HG02943 (cell line): ENCODE measurements around the gene MAML2.
"Not testable (repeated sequence)": the region's sequence is repeated elsewhere in the genome, so short reads cannot be mapped to it uniquely, and the experiment has no call there.

Source experiments
- ATAC-seq: cut with Tn5 transposase; IDR thresholded peaks from one replicate; pipeline ENCODE4 v1.9.1; 2021; ENCODE audit warnings: mild to moderate bottlenecking, low read depth, moderate library complexity; ENCODE audit not compliant: unreplicated experiment

The MAML2 gene

GRCh38 chr11:96273507-96273906 is 69.5 kb downstream of the MAML2 start:
- no peak for ATAC-seq

GRCh38 chr11:96272529-96273222 is 70.3 kb downstream of the MAML2 start:
- no peak for ATAC-seq

- no peak for ATAC-seq
These were observed 71.2 kb downstream of the MAML2 start for GRCh38 chr11:96271777-96272176.

GRCh38 chr11:96271352-96271751 is 71.6 kb downstream of the MAML2 start:
- not testable (repeated sequence) for ATAC-seq

- not testable (repeated sequence) for ATAC-seq
These were observed 74.5 kb downstream of the MAML2 start for GRCh38 chr11:96268527-96268926.

- ATAC-seq: peak; percentile 77
These were observed 75.4 kb downstream of the MAML2 start for GRCh38 chr11:96267496-96268032.

GRCh38 chr11:96267001-96267495 is 75.9 kb downstream of the MAML2 start:
- ATAC-seq: peak; percentile 5

- no peak for ATAC-seq
These were observed 77.0 kb downstream of the MAML2 start for GRCh38 chr11:96265972-96266371.

- no peak for ATAC-seq
These were observed 77.7 kb downstream of the MAML2 start for GRCh38 chr11:96265220-96265737.

- ATAC-seq: no peak
These were observed 78.6 kb downstream of the MAML2 start for GRCh38 chr11:96264364-96264763.

- ATAC-seq: no peak
These were observed 79.7 kb downstream of the MAML2 start for GRCh38 chr11:96263238-96263763.

- ATAC-seq: no peak
These were observed 82.5 kb downstream of the MAML2 start for GRCh38 chr11:96260532-96260931.

GRCh38 chr11:96260067-96260511 is 82.9 kb downstream of the MAML2 start:
- no peak for ATAC-seq

- no peak for ATAC-seq
These were observed 83.7 kb downstream of the MAML2 start for GRCh38 chr11:96259134-96259830.

- ATAC-seq: peak; percentile 79
These were observed 84.7 kb downstream of the MAML2 start for GRCh38 chr11:96257972-96258934.

- no peak for ATAC-seq
These were observed 86.0 kb downstream of the MAML2 start for GRCh38 chr11:96257036-96257435.

- ATAC-seq: no peak
These were observed 86.6 kb downstream of the MAML2 start for GRCh38 chr11:96256215-96257011.

- ATAC-seq: no peak
These were observed 88.1 kb downstream of the MAML2 start for GRCh38 chr11:96254854-96255253.

GRCh38 chr11:96254087-96254486 is 88.9 kb downstream of the MAML2 start:
- no peak for ATAC-seq
